ENCODE results near the gene SLC25A2.

GRCh38 chr5:141320225-141321169 lies 16.6 kb upstream of the SLC25A2 start, which contains the start of gene TAF7:
- TF ChIP-seq EZH2phosphoT487 (IDR thresholded peaks at IDR 0.05; ENCODE audit: insufficient read depth, low read depth), result no peak
- TF ChIP-seq EZH2 (IDR thresholded peaks at IDR 0.05; ENCODE audit: insufficient read depth, poor library complexity, severe bottlenecking), result no peak

Measured in GM23248 (cell line).